Glutamatergic neuron (in vitro differentiated cells): ENCODE data around the gene RAD18. TPM values are rescaled to one million over a fixed set of nuclear protein-coding genes. Genes with fewer than 3 reads are reported as not detected.

ENCODE experiments used
- DNase-seq: peaks from one replicate; pipeline ENCODE4 v3.0.0; 2022
- H3K27ac Mint-ChIP-seq: one replicate; pipeline ENCODE4 v1.8.0; 2020; ENCODE audit warnings: mild to moderate bottlenecking, mixed read lengths, inconsistent platforms; ENCODE audit not compliant: unreplicated experiment
- H3K27me3 Mint-ChIP-seq: one replicate; pipeline ENCODE4 v1.8.0; 2020; ENCODE audit warnings: mild to moderate bottlenecking, moderate library complexity, mixed read lengths, inconsistent platforms; ENCODE audit not compliant: unreplicated experiment
- H3K36me3 Mint-ChIP-seq: one replicate; pipeline ENCODE4 v1.8.0; 2020; ENCODE audit warnings: mild to moderate bottlenecking, mixed read lengths, inconsistent platforms; ENCODE audit not compliant: unreplicated experiment
- H3K4me1 Mint-ChIP-seq: one replicate; pipeline ENCODE4 v1.8.0; 2020; ENCODE audit warnings: mild to moderate bottlenecking, low read depth, mixed read lengths, inconsistent platforms; ENCODE audit not compliant: unreplicated experiment
- H3K4me3 Mint-ChIP-seq: one replicate; pipeline ENCODE4 v1.8.0; 2020; ENCODE audit warnings: mild to moderate bottlenecking, mixed read lengths, inconsistent platforms; ENCODE audit not compliant: unreplicated experiment
- H3K9me3 Mint-ChIP-seq: one replicate; pipeline ENCODE4 v1.8.0; 2020; ENCODE audit warnings: mild to moderate bottlenecking, moderate library complexity, mixed read lengths, inconsistent platforms; ENCODE audit not compliant: unreplicated experiment
- total RNA-seq: library from RNA; stranded (reverse); fragmentation: NEBNext Ultra II Directional; extraction: Animal tissue kit (Norgen Biotek cat#: 25700); gene quantifications from one replicate; pipeline ENCODE4 v1.2.1, GENCODE V29; 2021; ENCODE audit not compliant: unreplicated experiment
- TF ChIP-seq, protein P1 (sequence below): fragments of 200-600 bp; sonication (generic); IDR thresholded peaks from one replicate; pipeline ENCODE4 v1.5.0; 2021; ENCODE audit not compliant: partially characterized antibody, unreplicated experiment

The RAD18 gene
- total RNA-seq, 1 donor from 2014 or later = 11.9 TPM

- H3K27me3 Mint-ChIP-seq = peaks cover 3% of the 10 kb centered on the region
- no peaks in the 10 kb centered on the region for H3K36me3 Mint-ChIP-seq
- no peak overlapping the region for H3K27ac Mint-ChIP-seq
- H3K4me1 Mint-ChIP-seq = peaks cover 13% of the 10 kb centered on the region
- peak overlapping the region; percentile 87 for H3K4me3 Mint-ChIP-seq
- peaks cover 6% of the 10 kb centered on the region for H3K9me3 Mint-ChIP-seq
- no peak for DNase-seq
- TF ChIP-seq, protein P1, sequence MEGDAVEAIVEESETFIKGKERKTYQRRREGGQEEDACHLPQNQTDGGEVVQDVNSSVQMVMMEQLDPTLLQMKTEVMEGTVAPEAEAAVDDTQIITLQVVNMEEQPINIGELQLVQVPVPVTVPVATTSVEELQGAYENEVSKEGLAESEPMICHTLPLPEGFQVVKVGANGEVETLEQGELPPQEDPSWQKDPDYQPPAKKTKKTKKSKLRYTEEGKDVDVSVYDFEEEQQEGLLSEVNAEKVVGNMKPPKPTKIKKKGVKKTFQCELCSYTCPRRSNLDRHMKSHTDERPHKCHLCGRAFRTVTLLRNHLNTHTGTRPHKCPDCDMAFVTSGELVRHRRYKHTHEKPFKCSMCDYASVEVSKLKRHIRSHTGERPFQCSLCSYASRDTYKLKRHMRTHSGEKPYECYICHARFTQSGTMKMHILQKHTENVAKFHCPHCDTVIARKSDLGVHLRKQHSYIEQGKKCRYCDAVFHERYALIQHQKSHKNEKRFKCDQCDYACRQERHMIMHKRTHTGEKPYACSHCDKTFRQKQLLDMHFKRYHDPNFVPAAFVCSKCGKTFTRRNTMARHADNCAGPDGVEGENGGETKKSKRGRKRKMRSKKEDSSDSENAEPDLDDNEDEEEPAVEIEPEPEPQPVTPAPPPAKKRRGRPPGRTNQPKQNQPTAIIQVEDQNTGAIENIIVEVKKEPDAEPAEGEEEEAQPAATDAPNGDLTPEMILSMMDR = no peak
These were observed 1.4 kb upstream of the RAD18 start for GRCh38 chr3:8964436-8965370.

- peaks cover 3% of the 10 kb centered on the region for H3K4me1 Mint-ChIP-seq
- peak overlapping the region; percentile 87 for H3K4me3 Mint-ChIP-seq
- no peak for DNase-seq
- no peaks in the 10 kb centered on the region for H3K27me3 Mint-ChIP-seq
- H3K9me3 Mint-ChIP-seq = peaks cover 3% of the 10 kb centered on the region
- H3K27ac Mint-ChIP-seq = peak overlapping the region; percentile 62
- TF ChIP-seq, protein P1 = no peak
- H3K36me3 Mint-ChIP-seq = no peaks in the 10 kb centered on the region
These were observed 928 bp downstream of the RAD18 start for GRCh38 chr3:8962226-8962861.

- Mint-ChIP-seq H3K36me3 (no peaks in the 10 kb centered on the region), H3K9me3 (peaks cover 3% of the 10 kb centered on the region), H3K4me1 (peaks cover 12% of the 10 kb centered on the region), H3K27ac (no peak overlapping the region), H3K4me3 (no peak overlapping the region), H3K27me3 (no peaks in the 10 kb centered on the region)
- TF ChIP-seq, protein P1 = no peak
- no peak for DNase-seq
These were observed 3.6 kb downstream of the RAD18 start for GRCh38 chr3:8959668-8960067.

- Mint-ChIP-seq H3K9me3 (no peaks in the 10 kb centered on the region), H3K4me3 (no peak overlapping the region), H3K4me1 (peaks cover 21% of the 10 kb centered on the region), H3K36me3 (no peaks in the 10 kb centered on the region), H3K27me3 (no peaks in the 10 kb centered on the region), H3K27ac (peak overlapping the region; percentile 57)
- TF ChIP-seq, protein P1 = no peak
- no peak for DNase-seq
These were observed 8.1 kb downstream of the RAD18 start for GRCh38 chr3:8954938-8955763.
